ENCODE measurements around the gene SLC39A10. TPM values are rescaled to one million over a fixed set of nuclear protein-coding genes. Genes with fewer than 3 reads are reported as not detected.
"Not testable (repeated sequence)": the region's sequence is repeated elsewhere in the genome, so short reads cannot be mapped to it uniquely, and the experiment has no call there.

SLC39A10 gene, protein sequence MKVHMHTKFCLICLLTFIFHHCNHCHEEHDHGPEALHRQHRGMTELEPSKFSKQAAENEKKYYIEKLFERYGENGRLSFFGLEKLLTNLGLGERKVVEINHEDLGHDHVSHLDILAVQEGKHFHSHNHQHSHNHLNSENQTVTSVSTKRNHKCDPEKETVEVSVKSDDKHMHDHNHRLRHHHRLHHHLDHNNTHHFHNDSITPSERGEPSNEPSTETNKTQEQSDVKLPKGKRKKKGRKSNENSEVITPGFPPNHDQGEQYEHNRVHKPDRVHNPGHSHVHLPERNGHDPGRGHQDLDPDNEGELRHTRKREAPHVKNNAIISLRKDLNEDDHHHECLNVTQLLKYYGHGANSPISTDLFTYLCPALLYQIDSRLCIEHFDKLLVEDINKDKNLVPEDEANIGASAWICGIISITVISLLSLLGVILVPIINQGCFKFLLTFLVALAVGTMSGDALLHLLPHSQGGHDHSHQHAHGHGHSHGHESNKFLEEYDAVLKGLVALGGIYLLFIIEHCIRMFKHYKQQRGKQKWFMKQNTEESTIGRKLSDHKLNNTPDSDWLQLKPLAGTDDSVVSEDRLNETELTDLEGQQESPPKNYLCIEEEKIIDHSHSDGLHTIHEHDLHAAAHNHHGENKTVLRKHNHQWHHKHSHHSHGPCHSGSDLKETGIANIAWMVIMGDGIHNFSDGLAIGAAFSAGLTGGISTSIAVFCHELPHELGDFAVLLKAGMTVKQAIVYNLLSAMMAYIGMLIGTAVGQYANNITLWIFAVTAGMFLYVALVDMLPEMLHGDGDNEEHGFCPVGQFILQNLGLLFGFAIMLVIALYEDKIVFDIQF
- 19.3 TPM for polyA plus RNA-seq (2013, experiment 1 of 2; ENCODE audit: insufficient read length)
- polyA plus RNA-seq (2013, experiment 2 of 2; ENCODE audit: insufficient read length) = 17.5 TPM

GRCh38 chr2:195656859-195657633, at the start of gene SLC39A10:
SLC39A10 (plus strand) TSS chr2:195657226; CDS start chr2:195680043, 22,817 bp downstream.
- DNase-seq = peak; percentile 98

GRCh38 chr2:195608768-195609454, 48.1 kb upstream of the SLC39A10 start:
- DNase-seq = no peak

GRCh38 chr2:195610717-195611116, 46.3 kb upstream of the SLC39A10 start:
- DNase-seq = no peak

DNA sequence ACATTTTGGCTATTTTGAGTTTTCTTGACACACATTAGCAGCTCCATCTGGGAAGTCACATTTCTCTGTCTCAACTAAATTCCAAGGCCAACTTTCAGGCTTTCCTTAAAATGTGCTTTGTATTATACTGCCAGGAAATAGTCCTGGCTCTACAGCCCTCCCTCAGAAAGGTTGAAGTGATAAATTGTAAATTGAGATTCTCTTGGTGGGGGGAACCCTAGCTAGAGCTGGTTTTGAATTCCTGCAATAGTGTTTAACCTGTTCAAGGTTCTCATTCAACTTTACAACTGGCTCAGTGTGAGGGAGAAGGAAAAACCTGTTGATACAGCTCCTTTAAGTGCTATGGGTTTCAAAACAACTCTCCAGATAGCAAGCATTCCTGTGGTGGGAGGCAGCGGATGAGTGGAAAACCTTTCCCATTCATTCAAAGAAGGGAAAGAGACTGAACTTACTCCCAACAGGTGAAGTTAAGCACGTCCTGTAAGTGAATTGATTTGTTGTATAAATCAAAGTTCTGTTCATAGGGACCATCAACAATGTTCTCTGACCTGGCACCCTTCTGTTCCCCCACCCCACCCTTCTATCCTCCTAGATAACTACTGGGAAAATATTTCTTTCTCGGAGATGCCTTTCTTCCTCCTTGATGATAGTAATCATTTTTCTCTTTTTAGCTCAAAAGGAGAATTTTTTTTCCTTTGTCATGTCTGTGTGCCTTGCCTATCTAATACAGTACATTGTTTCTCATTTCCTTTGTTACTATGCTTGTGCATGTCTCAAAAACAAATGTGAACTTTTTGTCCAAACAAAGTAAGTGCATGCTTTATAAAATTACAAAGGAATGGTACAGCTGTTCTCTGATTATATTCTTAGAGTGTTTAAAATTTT, 44.2 kb upstream of the SLC39A10 start:
- DNase-seq = peak; percentile 74

DNA sequence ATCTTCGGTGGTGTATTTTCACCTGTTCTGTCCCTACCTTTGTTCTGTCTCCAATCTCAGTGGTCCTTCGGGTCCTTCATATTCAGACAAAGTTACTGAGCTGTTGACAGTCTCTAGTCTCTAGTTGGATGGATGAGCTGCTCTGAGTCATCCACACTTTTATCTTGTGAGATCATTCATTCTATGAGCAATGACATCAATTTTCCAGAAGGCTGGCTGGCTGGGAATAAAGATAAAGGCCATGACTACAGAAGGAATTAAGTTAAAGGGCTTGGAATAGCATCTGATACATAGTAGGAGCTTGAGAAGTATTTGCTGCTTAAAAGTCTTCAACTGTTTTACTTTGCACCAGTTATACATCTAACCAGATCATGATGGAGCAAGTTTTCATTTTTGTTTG, 43.1 kb upstream of the SLC39A10 start:
- DNase-seq = peak; percentile 91

DNA sequence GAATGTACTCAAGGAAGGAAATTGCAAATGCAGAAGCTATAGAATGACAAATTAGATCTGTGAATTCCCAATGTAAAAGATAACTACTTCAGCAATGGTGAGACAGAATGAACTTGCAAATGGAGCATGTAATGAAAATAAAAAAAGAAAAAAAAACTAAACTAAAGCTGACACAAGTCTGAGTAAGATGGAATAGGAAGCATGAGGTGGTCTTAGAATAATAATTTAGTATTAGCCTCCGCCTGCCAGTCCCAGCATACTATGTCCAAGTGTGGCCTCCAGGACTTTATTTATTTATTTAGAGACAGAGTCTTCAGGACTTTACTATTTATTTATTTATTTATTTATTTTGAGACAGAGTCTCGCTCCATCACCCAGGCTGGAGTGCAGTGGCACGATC, 37.4 kb upstream of the SLC39A10 start:
- DNase-seq = no peak

DNA sequence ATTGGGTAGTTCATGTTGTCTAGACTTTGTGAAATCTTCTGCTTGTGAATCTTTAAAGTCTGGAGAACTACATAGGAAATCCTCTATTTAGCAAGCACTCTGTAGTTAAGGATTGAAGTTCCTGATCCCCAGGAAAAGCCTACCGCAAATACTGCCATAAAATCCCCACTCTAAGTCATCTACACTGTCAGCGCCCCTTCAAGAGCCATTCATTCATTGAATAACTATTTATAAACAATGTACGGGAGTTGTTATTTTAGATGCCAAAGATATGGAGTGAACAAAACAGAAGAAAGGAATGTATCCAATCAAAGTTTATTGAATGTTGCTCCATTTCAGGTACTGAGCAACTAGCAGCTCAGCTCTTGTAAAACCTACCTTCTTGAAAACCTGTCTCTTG, 36.5 kb upstream of the SLC39A10 start:
- DNase-seq = peak; percentile 41

- no peak for DNase-seq
Observed at GRCh38 chr2:195622966-195623365, 34.1 kb upstream of the SLC39A10 start.

DNA sequence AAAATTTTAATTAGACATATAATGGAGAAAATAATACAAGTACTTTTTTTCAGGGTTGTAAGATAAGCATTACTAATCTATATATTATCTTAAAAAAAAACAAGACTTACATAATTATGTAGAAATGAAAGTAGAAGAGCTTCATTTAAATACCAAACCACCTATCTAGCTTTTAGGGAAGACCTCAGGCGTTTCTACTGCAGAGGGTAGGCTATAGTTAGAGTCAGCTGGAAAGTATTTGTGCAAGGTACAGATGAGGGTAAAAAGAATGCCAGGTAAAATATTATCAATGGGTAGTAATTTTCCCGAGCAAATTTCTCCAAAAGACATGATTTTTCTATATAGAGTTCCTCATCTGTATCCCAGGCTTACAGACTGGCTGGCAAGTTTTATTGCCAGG, 30.5 kb upstream of the SLC39A10 start:
- no peak for DNase-seq

GRCh38 chr2:195628666-195629065, 28.4 kb upstream of the SLC39A10 start:
- DNase-seq = no peak

- no peak for DNase-seq
Observed at GRCh38 chr2:195632856-195633572, 24.0 kb upstream of the SLC39A10 start.

GRCh38 chr2:195633573-195633870, 23.5 kb upstream of the SLC39A10 start:
- no peak for DNase-seq

- no peak for DNase-seq
Observed at GRCh38 chr2:195633974-195634373, 23.1 kb upstream of the SLC39A10 start.

- DNase-seq = no peak
Observed at GRCh38 chr2:195636890-195637289, 20.1 kb upstream of the SLC39A10 start.

DNA sequence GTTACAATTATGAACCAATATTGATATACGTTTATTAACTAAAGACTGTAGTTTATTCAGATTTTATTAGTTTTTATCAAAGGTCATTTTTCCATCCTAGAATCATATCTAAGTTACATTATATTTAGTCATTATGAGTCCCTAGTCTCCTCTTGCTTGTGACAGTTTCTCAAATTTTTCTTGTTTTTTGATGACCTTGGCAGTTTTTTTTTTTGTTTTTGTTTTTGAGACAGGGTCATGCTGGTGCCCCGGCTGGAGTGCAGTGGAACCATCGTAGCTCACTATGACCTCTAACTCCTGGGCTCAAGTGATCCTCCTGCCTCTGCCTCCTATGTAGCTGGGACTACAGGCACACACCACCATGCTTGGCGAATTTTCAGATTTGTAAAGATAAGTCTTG, 18.3 kb upstream of the SLC39A10 start:
- DNase-seq = no peak

GRCh38 chr2:195639238-195639858, 17.7 kb upstream of the SLC39A10 start:
- no peak for DNase-seq

DNA sequence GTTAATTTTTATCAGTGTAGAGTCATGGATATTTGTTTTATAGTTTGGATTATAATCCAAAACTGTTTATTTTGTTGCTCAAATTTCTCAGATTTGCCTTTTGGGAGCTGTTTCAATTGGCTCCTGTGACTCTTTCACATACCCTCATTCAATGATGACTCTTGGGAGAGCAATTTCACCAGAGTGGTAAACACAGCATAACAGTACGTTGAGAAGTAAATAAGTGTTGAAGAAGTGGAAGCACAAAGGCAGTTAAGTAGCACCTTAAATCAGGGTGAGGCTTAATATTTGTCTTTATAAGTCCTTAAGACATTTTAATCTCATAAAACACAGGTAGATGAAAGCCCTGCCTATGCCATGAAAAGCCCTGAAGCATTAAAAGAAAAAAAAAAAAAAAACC, 17.1 kb upstream of the SLC39A10 start:
- DNase-seq = no peak

DNA sequence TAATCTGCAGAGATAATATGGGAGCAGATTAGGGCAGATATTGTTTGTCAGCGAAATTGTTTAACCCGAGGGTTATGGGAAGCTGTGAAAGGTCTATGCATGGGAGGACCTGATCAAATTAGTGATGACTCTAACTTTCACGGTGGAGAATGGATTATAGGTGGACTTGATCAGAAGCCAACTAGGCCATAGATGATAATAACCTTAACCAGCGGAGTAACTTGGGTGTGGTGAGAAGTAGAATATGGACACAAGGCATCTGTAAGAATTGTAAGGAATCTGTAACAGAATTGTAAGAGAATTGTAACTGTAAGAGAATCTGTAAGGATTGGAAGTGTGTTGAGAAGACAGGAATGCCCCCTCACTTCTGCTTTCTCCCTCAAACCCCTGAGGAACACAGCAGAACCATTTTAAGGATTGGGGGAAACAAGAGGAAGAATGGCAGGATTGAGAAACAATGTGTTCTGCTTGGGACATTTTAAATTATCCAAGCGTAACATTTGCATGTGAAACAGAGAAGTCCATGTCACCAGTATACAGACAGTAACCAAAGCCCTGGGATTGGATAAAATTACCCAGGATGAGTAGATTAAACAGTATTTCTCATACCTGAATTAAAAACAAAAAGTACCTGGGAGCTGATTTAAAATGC, 14.9 kb upstream of the SLC39A10 start:
- DNase-seq = no peak

GRCh38 chr2:195642679-195643068, 14.4 kb upstream of the SLC39A10 start:
- no peak for DNase-seq

- not testable (repeated sequence) for DNase-seq
Observed at GRCh38 chr2:195644708-195645107, 12.3 kb upstream of the SLC39A10 start.
